GM18520 (cell line): Measurements from ENCODE around the gene CSPG4.
"Not testable (repeated sequence)": the region's sequence is repeated elsewhere in the genome, so short reads cannot be mapped to it uniquely, and the experiment has no call there.

ENCODE experiments used
- ATAC-seq: cut with Tn5 transposase; IDR thresholded peaks from one replicate; pipeline ENCODE4 v1.9.1; 2021; ENCODE audit not compliant: unreplicated experiment

CSPG4 gene

DNA sequence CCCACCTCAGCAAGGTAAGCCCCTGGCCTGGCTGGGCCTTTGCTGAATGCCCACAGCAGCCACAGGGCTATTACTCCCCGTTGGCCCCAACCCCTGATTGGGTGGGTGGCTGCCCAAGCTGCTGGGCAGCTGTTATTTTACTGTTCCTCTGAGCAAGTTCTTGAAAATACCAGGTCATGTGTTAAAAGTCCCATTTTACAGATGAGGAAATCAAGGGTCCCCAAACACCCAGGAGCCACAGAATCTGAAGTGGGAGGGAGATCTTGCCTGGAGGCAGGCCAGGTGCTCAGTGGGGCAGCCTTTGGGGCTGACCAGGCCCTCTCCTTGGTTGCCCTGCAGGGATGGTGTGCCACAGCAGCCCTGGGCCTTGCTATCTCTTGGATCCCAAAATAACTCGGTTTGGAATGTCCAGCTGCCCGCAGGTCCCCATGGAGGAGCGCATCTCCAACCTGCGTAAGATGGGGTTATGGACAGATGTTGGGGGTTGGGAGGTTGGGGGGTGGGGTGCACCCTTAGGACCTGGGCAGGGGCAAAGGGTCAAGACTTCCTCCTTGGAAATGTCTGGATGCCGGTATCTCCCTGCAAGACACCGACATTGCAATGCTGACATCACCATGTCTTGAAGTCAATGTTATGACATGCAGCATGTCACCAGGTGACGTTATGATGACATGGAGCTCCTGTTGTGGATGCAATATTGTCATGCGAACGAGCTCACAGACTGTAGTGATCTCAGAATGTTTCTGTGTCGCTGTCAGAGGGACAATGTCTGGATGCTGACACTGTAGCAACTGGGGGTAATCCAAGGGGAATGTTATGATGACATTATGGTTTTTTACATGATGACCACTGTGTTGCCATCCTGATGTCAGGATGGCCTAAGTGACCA lies 13.3 kb upstream of the CSPG4 start:
- no peak for ATAC-seq

DNA sequence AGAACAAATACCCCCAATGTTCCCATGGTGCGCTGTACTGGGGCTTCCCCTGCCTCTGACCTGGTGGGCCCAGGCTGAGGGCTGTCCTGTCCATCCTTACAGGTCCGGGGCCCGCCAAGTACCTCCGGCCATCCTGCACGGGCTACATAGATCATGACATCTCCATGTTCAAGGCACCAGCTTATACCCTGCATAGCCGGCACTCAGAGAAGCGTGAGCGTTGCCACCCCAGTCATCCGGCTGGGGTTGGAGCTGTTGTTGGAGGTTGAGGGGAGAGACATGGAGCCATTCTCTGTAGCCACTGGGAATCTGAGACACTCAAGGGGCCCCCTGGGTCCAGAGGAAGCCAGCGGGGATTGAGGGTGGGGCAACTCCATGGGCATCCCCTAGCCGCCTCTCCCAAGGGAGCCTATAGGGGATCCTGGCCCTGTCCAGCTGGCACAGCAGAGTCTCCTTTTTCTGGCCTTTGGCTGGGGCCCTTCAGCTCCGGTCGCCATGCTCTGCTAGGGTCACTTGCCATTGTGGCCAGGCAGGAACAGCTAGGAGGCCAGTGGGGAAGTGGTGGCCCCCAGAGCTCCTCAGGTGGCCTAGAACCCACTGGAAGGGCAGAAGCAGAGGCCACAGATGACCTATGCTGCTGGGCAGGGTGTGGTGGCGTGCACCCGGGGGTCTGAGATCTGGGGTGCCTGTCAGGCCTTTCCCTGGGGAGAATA lies 12.5 kb upstream of the CSPG4 start:
- ATAC-seq, result no peak

DNA sequence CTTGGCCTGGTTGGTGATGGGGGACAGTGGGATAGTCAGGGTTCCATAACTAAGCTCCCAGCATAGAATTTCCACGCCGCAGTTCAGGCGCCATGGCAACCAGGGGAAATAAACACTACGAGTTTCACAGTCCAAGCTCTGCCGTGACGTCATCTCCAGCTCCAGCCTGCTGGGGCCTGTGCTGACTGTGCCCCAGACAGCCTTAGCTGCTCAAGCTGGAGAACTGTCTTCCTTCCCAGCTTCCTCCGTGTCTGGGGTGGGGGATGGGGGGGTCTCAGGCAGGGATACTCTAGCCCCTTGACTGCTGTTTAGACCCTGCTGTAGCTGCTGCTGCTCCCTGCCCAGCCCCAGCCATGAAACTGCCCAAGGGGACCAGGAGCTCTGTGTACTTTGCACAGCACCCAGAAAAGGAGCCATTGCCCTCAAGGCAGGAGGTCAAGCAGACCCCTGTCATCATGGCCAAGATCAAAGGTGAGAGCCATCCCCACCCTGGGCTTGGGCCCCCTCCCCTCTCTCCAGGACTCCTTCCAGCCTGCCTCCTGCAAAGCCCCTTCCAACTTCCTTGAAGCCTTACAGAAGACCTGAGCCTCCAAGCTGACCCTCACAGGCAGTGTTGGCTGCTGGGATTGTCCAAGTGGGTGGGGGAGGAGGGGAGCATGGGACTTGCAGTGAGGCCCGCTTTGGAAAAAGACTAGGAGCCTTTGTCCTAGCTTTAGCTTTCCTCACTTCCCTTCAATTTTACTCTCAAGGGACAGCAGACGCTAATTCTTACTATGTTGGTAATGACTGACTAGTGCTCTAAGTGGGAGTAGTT lies 11.4 kb upstream of the CSPG4 start:
- no peak for ATAC-seq

DNA sequence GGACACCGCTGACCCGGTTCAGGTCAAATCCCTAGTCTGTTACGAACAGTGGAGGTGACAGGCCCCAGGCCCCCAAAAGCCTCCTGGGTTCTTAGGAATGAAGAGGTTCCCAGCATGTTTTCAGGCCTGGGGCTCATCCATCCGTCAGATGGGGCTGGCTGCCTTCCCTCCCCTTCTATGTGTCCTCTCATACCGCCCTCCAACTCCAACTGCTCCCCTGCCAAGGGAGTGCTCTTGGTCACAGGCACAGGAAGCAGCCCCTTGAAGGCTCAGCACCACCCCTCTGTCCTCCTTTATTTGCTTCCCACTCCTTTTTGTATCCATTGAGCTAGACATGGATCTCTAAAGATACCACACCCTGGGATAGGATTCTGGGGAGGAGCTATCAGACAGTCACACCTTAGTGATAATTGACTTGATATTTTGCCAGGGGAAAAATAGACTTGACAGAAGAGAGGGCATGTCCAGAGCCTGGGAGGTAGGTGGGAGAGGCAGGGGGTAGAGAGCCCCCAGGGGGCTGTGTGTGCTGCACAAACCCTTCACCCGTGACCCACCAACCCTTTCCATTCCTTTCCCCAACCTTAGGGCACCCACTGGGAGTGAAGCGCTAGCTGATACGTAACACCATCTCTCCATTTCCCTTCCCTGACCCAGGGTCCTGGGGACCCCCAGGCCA lies 10.7 kb upstream of the CSPG4 start:
- ATAC-seq, result no peak

DNA sequence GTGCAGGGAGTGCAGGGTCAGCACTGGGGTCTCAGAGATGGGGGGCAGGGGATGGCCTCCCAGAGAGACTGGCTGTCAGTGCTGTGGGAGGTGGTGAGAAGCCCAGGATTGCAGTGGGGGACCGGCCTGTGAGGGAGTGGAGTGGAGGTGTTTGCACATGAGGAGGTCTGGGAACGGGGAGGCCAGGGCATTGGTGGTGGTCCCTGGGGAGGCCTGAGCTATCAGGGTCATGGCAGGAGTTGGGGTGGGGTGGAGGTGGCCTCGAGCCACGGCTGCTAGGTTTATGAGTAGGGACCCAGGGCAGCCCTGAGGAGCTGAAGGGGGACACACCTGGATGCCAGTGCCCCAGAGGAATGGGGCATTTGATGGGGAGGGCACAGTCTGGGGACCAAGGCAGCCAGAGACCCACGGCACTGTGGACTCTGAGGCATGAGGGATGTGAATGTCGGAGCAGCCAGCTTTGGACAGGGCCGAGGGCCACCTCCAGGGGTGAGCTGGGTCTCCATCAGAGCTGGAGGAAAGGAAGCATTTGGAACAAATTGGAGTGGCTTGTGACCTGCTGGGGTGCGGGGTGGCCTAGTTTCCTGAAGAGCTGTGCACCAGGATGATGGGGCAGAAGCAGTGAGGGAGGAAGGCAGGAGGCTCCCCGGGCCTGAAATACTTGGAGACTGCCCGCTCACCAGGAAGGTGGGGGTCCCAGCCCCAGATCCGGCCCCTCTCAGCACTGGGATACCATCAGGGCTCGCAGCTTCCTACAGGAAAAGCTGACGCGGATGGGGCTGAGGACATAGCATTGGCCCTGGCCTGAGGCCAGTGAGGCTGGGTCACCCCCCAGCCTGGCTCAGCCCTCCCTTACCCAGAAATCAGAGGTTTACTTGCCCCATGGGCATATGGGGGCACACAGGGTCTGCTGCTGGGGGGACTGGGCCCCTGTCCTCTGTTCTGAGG lies 9.5 kb upstream of the CSPG4 start:
- no peak for ATAC-seq

DNA sequence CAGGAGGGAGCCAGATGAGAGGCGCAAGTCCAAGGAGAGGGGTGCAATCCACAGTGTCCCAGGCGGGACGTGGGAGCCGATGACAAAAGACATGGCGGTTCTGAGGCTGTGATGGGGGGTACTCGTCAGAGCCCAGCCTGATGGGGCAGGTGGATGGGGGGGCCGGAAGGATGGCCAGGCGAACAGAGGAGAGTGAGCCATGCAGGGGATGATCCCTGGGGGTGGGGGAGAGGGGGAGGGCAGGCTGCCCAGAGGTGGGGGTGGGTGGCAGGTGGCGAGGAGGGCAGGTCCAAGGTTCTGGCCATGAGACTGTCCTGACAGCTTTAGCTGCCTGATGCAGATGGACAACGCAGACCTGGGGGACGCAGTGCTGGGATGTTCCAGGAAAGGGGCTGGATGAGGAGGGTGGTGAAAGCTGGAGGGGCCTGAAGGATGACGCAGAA lies 8.9 kb upstream of the CSPG4 start:
- ATAC-seq, result no peak

DNA sequence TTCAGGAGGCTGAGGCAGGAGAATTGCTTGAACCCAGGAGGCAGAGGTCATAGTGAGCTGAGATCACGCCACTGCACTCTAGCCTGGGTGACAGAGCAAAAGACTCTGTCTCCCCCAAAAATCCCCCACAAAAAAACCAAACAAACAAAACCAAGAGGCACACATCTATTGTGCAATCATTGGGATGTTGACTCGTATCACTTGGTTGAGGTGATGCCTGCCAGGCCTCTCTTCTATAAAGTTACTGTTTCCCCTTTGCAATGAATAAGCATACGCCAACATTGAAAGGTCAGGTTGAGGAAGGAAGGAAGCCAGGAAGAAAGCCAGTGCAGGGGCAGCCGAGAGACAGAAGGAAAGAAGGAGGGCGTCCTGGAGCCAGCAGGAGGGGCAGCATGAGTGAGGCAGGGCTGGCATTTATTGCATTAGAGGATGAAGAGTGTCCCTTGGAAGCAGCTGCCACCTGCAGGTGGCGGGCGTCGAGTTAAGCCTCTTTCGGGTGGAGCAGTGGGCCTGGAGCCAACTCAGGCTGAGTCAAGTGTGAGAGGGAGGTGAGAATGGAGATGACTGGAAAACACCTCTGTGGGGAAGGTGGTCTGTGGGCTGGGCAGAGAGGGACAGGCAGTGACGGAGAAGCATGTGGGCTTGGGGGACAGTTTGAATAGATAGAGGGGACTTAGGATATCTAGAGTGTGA lies 8.3 kb upstream of the CSPG4 start:
- ATAC-seq, result no peak

DNA sequence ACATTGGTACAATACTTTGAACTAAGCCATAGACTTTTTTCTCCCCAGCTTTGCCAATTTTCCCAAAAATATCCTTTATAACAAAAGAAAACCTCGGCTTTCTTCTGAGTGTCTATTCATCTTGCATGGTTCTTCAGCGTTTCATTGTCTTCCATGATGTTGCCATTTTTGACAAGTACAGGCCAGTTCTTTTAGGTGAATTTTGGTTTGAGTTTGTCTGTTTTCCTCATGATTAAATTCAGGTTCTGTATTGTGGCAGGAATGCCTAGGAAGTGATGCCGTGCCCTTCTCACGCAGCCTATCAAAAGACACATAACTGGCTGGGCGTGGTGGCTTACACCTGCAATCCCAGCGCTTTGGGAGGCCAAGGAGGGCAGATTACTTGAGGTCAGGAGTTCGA lies 7.6 kb upstream of the CSPG4 start:
- ATAC-seq, result no peak

DNA sequence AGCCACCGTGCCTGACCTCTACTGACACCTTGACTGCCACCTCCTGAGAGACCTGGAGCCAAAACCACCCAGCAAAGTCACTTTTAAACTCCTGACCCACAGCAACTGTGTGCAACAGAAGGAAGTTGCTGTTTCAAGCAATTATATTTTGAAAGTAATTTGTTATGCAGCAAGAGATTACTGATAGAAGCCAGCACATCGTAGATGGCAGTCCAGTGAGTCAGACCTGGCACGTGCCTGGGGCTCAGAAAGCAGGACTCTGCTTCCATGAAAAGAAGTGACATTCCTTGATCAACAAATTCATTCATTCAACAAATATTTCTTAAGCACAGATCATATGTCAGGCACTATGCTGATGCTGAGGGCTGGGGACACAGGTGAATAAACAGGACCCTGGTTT lies 5.7 kb upstream of the CSPG4 start:
- no peak for ATAC-seq

DNA sequence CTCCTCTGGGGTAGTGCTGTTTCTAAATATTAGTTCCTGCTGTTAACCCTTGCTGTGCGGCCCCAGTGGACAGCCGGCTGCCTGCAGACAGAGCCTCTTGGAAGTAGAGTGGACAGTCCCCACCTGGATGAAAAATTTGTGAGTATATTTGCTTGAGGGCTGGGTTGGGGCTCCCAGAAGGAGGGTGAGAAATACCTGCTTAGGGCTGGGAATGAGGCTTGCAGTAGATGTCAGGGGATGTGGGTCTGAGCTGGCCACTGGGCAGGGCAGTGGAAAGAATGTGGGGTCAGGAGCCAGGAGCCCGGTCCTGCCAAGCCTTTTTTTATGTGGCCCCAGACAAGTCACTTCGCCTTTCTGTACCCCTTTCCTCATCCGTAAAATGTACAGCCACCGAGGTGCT lies 4.4 kb upstream of the CSPG4 start:
- not testable (repeated sequence) for ATAC-seq

DNA sequence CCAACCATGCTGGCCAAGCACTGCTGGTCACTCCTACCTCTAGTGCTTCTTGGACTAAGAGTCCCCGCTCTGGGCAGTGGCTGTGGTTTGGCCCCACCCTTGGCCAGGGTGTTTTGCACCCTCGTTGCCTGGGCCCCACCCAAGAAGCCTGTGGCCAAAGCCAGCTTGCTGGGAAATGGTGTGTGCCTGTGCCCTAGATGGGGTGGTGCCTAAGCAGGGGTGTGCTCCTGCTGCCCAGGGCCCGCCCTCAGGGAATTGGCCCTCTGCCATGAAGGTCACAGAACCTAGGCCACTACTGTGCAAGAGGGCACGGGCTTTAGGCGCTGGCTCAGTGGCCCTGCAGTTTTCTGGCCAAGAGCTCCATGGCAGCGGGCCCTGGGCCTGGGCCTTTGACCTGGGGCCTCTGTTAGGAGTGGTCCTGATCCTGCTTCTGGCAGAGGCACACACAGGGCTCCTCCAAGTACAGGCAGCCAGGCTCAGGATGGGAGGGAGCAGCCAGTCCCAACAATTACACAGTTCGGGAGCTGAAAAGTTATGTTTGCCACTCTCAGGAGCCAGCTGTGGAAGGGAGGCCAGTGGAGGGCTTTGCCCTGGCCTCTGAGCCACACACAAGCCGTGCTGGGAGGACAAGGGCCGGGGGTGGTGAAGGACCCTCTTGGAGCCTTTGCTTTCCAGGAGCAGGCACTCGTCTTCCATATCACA lies 3.8 kb upstream of the CSPG4 start:
- not testable (repeated sequence) for ATAC-seq

DNA sequence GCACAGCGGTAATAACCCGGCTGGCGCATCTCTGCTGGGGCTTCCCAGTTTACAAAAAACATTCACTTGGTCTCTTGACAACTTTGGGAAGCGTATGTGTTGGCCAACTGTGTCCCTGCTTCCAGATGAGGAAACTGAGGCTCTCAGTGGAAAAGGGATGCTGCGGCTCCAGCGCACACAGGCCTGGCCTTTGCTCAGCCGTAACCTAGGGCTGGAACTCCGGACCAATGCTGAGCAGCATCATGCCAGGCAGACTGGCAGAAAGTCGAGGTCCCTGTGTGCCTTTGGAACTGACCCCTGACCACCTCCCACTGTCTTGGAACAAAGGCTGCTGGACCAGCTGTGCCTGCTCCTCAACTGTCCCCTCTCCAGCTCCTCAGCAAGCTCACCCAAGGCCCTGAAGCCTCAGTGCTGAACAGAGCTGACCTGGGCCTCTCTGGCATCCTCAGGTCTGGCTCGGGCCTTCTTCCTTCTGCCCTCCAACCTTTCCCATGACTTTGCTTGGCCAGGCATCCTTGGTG lies 2.7 kb upstream of the CSPG4 start:
- not testable (repeated sequence) for ATAC-seq

DNA sequence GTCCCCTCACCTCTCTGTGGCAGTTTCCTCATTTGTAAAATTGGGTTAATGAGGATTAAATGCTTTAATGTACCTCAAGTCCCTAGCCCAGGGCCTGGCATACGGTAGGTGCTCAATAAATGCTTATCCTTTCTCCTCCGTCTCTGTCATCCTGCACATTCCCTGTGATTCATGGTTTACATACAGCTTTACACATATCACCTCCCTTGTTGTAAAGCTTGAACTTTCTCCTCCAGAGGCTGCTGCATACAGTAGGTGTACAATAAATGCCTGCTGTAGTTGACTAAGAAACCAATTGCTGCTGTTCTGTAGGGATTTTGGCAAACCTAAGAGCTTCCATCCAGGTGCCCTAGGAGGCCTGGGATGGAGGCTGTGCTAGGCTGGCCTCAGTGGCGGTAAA lies 1.5 kb upstream of the CSPG4 start:
- no peak for ATAC-seq

DNA sequence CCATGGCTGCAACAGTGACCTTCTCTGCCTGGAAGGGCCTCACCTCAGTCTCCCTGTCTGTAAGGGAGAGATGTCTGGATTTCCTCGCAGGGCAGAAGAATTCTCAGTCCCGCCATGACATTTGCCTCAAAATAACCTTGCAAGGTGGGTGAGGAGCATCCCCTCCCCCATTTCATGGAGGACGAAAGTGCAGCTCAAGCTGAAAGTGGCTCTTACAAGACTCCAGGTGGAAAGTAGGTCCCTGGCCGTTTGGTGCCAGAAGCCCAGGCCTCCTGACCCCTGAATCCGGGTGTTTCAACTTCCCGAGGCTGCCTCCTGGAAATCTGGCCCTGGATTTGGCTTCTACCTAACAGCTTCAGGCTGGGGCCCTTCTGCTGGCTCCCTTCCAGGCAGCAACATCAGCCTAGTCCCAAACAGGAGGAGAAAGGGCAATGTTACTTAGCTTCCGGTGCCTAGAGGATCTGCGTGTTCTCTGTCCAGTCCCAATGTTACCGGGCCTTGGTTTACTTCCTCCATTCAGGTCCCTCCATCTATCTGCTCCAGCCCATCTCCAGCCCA lies 769 bp upstream of the CSPG4 start:
- no peak for ATAC-seq

DNA sequence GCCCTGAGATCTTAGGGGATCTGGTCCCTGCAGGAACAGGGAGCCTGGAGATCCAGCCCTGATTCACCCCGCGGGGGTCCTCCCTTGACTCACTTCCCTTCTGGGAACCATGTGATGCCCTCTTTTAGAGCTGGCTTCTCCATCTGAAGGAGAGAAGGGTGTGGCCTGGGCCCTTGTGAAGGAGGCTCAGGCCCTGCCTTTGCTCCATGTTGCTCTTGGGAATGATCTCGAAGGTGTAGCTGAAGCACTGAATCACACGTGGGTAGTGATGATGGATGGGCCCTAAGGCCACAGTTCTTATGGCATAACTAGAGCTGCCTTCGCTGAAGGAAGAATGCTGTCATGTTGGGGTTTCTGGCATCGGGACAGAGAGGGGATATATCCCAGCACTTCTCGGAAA lies 1.2 kb downstream of the CSPG4 start:
- ATAC-seq, result not testable (repeated sequence)

DNA sequence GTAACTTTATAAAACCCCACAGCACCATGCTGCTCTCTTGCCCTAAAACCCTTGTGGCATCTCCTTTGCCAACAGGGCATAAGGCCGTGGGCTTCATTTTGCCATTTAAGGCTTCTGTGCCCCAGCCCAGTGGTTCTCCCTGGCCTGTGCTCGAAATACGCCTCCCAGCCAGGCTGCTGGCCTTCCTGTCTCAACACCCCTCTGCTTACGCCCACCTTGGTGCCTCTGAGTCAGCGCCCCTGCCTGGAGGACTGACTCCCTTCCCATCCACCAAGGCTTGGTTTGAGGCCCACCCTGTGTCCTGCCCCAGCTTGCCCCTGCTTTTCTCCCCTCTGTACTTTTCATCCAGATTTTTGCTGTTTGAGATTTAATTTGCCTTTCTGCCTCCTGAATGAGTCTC lies 1.8 kb downstream of the CSPG4 start:
- ATAC-seq, result not testable (repeated sequence)

DNA sequence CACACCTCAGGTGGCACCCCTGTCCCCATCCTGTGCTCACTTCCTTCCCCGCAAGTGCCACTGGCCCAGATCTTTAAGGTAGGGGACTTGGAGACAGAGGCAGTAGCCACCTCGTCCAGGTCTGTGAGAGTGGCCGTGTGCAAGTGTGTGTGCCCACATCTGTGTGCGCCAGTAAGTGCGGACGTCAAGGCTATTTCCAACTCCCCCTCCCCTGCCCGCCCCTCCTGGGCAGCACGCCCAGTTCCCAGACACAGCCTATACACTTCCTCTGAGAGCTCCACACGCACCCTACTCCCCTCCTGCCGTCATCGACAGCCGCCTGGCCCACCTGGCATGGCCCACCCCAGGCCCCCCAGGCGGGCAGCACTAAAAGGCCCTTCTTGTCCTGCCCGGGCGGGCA lies 3.2 kb downstream of the CSPG4 start:
- ATAC-seq, result not testable (repeated sequence)

DNA sequence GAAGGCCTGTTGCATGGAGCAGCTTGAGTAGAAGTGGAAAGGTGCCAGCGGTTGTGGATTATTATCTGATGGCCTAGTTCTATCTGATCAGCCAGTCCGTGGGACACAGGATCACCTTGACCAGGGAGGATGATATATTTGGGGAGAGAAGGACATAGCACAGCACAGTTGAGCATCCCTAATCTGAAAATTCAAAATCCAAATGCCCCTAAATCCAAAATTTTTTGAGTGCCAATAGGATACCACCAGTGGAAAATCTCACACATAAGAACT lies 6.0 kb downstream of the CSPG4 start:
- no peak for ATAC-seq
